H9 (cell line): ENCODE measurements around the gene IL17REL. TPM values are rescaled to one million over a fixed set of nuclear protein-coding genes. Genes with fewer than 3 reads are reported as not detected.
A peak's percentile ranks its signal among the peaks of the same experiment; 100 is the strongest.

Experiments used
- DNase-seq: peaks from one replicate; pipeline ENCODE4 v3.0.0-alpha.2; 2017
- H2AFZ ChIP-seq: one replicate; pipeline ENCODE4 v1.6.1; 2013; ENCODE audit warnings: mild to moderate bottlenecking, low read length, control low read depth, moderate library complexity
- H2AK5ac ChIP-seq: 2 replicates; pipeline ENCODE4 v1.6.1; 2013; ENCODE audit warnings: low read length, control low read depth, mixed read lengths; ENCODE audit not compliant: insufficient read length
- H2BK120ac ChIP-seq: one replicate; pipeline ENCODE4 v1.6.1; 2013; ENCODE audit warnings: low read depth, mild to moderate bottlenecking, low read length, control low read depth, inconsistent platforms; ENCODE audit not compliant: poor library complexity, severe bottlenecking
- H2BK12ac ChIP-seq: 2 replicates; pipeline ENCODE4 v1.6.1; 2013; ENCODE audit warnings: low read length, control low read depth, mixed read lengths, low read depth; ENCODE audit not compliant: insufficient read length
- H2BK15ac ChIP-seq: 2 replicates; pipeline ENCODE4 v1.6.1; 2013; ENCODE audit warnings: low read depth, low read length, control low read depth
- H2BK20ac ChIP-seq: one replicate; pipeline ENCODE4 v1.6.1; 2013; ENCODE audit warnings: low read depth, mild to moderate bottlenecking, low read length, control low read depth, inconsistent platforms; ENCODE audit not compliant: poor library complexity, severe bottlenecking
- H2BK5ac ChIP-seq: 2 replicates; pipeline ENCODE4 v1.6.1; 2013; ENCODE audit warnings: low read length, control low read depth, mixed read lengths; ENCODE audit not compliant: insufficient read length
- H3K14ac ChIP-seq: 2 replicates; pipeline ENCODE4 v1.6.1; 2013; ENCODE audit warnings: low read length, control low read depth; ENCODE audit not compliant: insufficient read depth
- H3K18ac ChIP-seq: 2 replicates; pipeline ENCODE4 v1.6.1; 2013; ENCODE audit warnings: low read depth, mild to moderate bottlenecking, mixed read lengths, low read length, control low read depth; ENCODE audit not compliant: insufficient read length
- H3K23ac ChIP-seq: 2 replicates; pipeline ENCODE4 v1.6.1; 2013; ENCODE audit warnings: low read length, control low read depth, mixed read lengths, low read depth; ENCODE audit not compliant: insufficient read length
- H3K23me2 ChIP-seq: 2 replicates; pipeline ENCODE4 v1.6.1; 2013; ENCODE audit warnings: low read depth, mild to moderate bottlenecking, mixed read lengths, low read length, control low read depth; ENCODE audit not compliant: insufficient read length, poor library complexity, severe bottlenecking
- H3K27ac ChIP-seq: 2 replicates; pipeline ENCODE4 v1.5.1; 2013; ENCODE audit warnings: low read length, control low read depth, mixed read lengths, low read depth; ENCODE audit not compliant: insufficient read length
- H3K27me3 ChIP-seq: 2 replicates; pipeline ENCODE4 v1.6.1; 2013; ENCODE audit warnings: low read length, control low read depth, inconsistent platforms; ENCODE audit not compliant: insufficient read depth
- H3K4ac ChIP-seq: 2 replicates; pipeline ENCODE4 v1.6.1; 2013; ENCODE audit warnings: low read depth, mild to moderate bottlenecking, control low read depth, inconsistent platforms, low read length, moderate library complexity
- H3K4me1 ChIP-seq: 2 replicates; pipeline ENCODE4 v1.6.1; 2013; ENCODE audit warnings: low read length, control low read depth, inconsistent platforms; ENCODE audit not compliant: insufficient read depth
- H3K4me2 ChIP-seq: 2 replicates; pipeline ENCODE4 v1.6.1; 2013; ENCODE audit warnings: low read length, control low read depth, mixed read lengths; ENCODE audit not compliant: insufficient read length, insufficient read depth
- H3K56ac ChIP-seq: 2 replicates; pipeline ENCODE4 v1.6.1; 2013; ENCODE audit warnings: low read depth, mild to moderate bottlenecking, mixed read lengths, low read length, control low read depth; ENCODE audit not compliant: insufficient read length
- H3K79me1 ChIP-seq: 2 replicates; pipeline ENCODE4 v1.6.1; 2013; ENCODE audit warnings: low read depth, mild to moderate bottlenecking, moderate library complexity, low read length, control low read depth, inconsistent platforms; ENCODE audit not compliant: insufficient read depth, poor library complexity, severe bottlenecking
- H3K79me2 ChIP-seq: 2 replicates; pipeline ENCODE4 v1.6.1; 2013; ENCODE audit warnings: low read length, control low read depth, inconsistent platforms; ENCODE audit not compliant: insufficient read depth
- H3K9ac ChIP-seq: 2 replicates; pipeline ENCODE4 v1.6.1; 2013; ENCODE audit warnings: low read length, control low read depth, mixed read lengths; ENCODE audit not compliant: insufficient read length; ENCODE audit errors: extremely low read depth
- H3K9me3 ChIP-seq: one replicate; pipeline ENCODE4 v1.6.1; 2013; ENCODE audit warnings: low read depth, low read length, inconsistent platforms; ENCODE audit not compliant: control insufficient read depth
- H3T11ph ChIP-seq: one replicate; pipeline ENCODE4 v1.6.1; 2013; ENCODE audit warnings: mild to moderate bottlenecking, low read length, control low read depth, inconsistent platforms
- H4K20me1 ChIP-seq: one replicate; pipeline ENCODE4 v1.6.1; 2013; ENCODE audit not compliant: control insufficient read depth, insufficient read length, insufficient read depth
- H4K5ac ChIP-seq: 2 replicates; pipeline ENCODE4 v1.6.1; 2013; ENCODE audit warnings: low read depth, mild to moderate bottlenecking, mixed read lengths, low read length, control low read depth; ENCODE audit not compliant: insufficient read length
- H4K8ac ChIP-seq: replicated peaks from 2 replicates; pipeline ENCODE4 v1.6.1; 2013; ENCODE audit warnings: low read length, control low read depth, mixed read lengths, low read depth; ENCODE audit not compliant: insufficient read length
- H4K91ac ChIP-seq: 2 replicates; pipeline ENCODE4 v1.6.1; 2013; ENCODE audit warnings: low read depth, mild to moderate bottlenecking, moderate library complexity, mixed read lengths, low read length, control low read depth; ENCODE audit not compliant: insufficient read length
- H3K27ac Mint-ChIP-seq, 3 experiments: 2 replicates in 2 of 3; 3 replicates in 1 of 3; pipeline ENCODE4 v1.8.0; 2020 to 2021; ENCODE audit warnings: mixed read lengths in 3 of 3, mild to moderate bottlenecking in 1 of 3, moderate library complexity in 1 of 3
- H3K27me3 Mint-ChIP-seq: 2 replicates; pipeline ENCODE4 v1.8.0; 2021; ENCODE audit warnings: low read depth, mild to moderate bottlenecking, moderate library complexity, mixed read lengths
- H3K36me3 Mint-ChIP-seq, 3 experiments: 2 replicates in 2 of 3; 3 replicates in 1 of 3; pipeline ENCODE4 v1.8.0; 2020 to 2021; ENCODE audit warnings: low read depth in 3 of 3, mixed read lengths in 3 of 3; ENCODE audit not compliant: insufficient read depth in 1 of 3
- H3K4me1 Mint-ChIP-seq, 2 experiments: 2 replicates each; pipeline ENCODE4 v1.8.0; 2020; ENCODE audit warnings: mixed read lengths in 2 of 2
- H3K4me3 Mint-ChIP-seq, 2 experiments: 2 replicates in 1 of 2; 3 replicates in 1 of 2; pipeline ENCODE4 v1.8.0; 2020 to 2021; ENCODE audit warnings: mild to moderate bottlenecking in 2 of 2, mixed read lengths in 2 of 2, moderate library complexity in 1 of 2
- H3K9me3 Mint-ChIP-seq, 2 experiments: 2 replicates in 1 of 2; 3 replicates in 1 of 2; pipeline ENCODE4 v1.8.0; 2020; ENCODE audit warnings: mild to moderate bottlenecking in 2 of 2, mixed read lengths in 2 of 2, moderate library complexity in 1 of 2
- CTCF ChIP-seq: fragments of 200-600 bp; sonication (generic); conservative IDR thresholded peaks from 3 replicates; pipeline ENCODE4 v1.8.0; 2021; ENCODE audit warnings: antibody characterized with exemption, mild to moderate bottlenecking
- WGBS: extraction: QIAGEN DNeasy Blood & Tissue Kit; methylation state at CpG from one replicate; pipeline ENCODE4 v1.1.7; 2013; ENCODE audit warnings: missing lambda C conversion rate, low lambda C conversion rate, mixed read lengths; ENCODE audit not compliant: insufficient read length; ENCODE audit errors: extremely low coverage; 5-methylcytosine and 5-hydroxymethylcytosine counted together
- total RNA-seq: library from RNA; stranded (reverse); gene quantifications from 2 replicates; pipeline ENCODE4 v1.2.1, GENCODE V29; 2021

IL17REL gene
- total RNA-seq, 1 experiment from 2014 or later = 0.20 TPM

DNA sequence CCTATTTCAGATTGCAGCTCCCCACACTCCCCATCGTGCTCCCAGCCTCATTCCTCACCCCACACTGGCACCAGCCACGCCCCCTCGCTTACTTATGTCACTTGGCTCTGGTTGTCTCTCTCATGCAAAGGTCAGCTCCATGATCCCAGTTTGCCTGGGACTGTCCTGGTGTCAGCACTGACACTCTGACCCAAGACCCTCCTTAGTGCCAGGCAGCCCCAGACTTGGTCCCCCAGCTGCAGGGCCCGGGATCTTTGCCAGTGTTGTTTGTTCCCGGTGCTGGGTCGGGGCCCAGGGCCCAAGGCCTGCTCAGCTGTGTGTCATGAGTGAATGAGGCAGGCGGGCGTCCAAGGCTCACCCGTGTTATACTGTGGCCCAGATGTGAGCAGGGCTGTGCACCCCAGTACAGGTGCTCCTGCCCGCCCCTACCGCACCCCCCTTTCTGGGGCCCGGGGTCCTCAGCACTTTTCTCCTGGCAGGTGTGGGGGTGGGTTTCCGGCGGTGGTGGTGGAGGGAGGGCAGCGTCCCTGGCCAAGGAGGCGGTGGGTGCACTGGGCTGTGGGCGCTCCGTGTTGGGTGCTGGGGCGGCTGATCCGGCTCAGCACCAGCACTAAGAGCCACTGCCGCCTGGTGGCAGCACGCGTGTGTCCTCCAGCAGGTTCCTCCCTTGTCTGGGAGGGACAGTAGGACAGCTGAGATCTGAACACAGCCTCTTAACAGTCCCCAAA, 19.5 kb downstream of the IL17REL start:
- Mint-ChIP-seq H3K4me1 (peaks cover 3% of the 10 kb centered on the region in 2 experiments; a peak in 1 of 4 replicates), H3K36me3 (peaks cover 0 to 5% (median 1%) of the 10 kb centered on the region in 3 experiments; a peak in 3 of 7 replicates), H3K27ac (no peak overlapping the region; a peak in 1 of 7 replicates), H3K4me3 (peak overlapping the region in 1 of 2 experiments; percentile 59; a peak in 2 of 5 replicates), H3K27me3 (peaks cover 42% of the 10 kb centered on the region), H3K9me3 (peaks cover 32 to 35% of the 10 kb centered on the region in 2 experiments)
- Histone ChIP-seq H2BK5ac (no peak overlapping the region), H3K9me3 (no peaks in the 10 kb centered on the region), H3K27ac (no peak overlapping the region), H2BK15ac (no peak overlapping the region), H2AK5ac (no peak overlapping the region), H3K79me2 (no peaks in the 10 kb centered on the region), H2BK12ac (no peak overlapping the region), H2BK120ac (no peak overlapping the region), H3K4me2 (no peak overlapping the region), H3K27me3 (no peaks in the 10 kb centered on the region), H3K56ac (no peak overlapping the region), H2BK20ac (no peak overlapping the region), H3T11ph (no peak overlapping the region), H3K79me1 (no peaks in the 10 kb centered on the region), H4K20me1 (no peaks in the 10 kb centered on the region), H4K91ac (no peak overlapping the region), H4K8ac (no peak overlapping the region), H3K4me1 (no peaks in the 10 kb centered on the region), H3K23me2 (no peaks in the 10 kb centered on the region), H3K14ac (no peak overlapping the region), H3K18ac (no peak overlapping the region), H4K5ac (no peak overlapping the region), H3K4ac (no peak overlapping the region), H3K23ac (no peak overlapping the region), H2AFZ (no peak overlapping the region), H3K9ac (no peak overlapping the region)
- no CpG with 5 or more reads among the region's 23 CpGs for WGBS
- TF ChIP-seq CTCF = peak; percentile 80
- peak; percentile 74 for DNase-seq
